Body of pancreas (tissue), 4 donors: Measurements from ENCODE around the gene RANGAP1.

Experiments used
- POLR2A ChIP-seq, 3 donors: fragments of 450-650 bp; IDR thresholded peaks; one replicate each; pipeline ENCODE4 v1.6.1; 2016; ENCODE audit warnings: antibody characterized with exemption in 3 of 3, mild to moderate bottlenecking in 2 of 3
- TF ChIP-seq, protein P1 (sequence below), 7 experiments: fragments of 450-650 bp in 4 of 7; fragments of 200-600 bp in 3 of 7; sonication (generic) in 3 of 7; IDR thresholded peaks; one replicate each; pipeline ENCODE4 v1.5.1; 2016 to 2019; ENCODE audit warnings: antibody characterized with exemption in 7 of 7

DNA sequence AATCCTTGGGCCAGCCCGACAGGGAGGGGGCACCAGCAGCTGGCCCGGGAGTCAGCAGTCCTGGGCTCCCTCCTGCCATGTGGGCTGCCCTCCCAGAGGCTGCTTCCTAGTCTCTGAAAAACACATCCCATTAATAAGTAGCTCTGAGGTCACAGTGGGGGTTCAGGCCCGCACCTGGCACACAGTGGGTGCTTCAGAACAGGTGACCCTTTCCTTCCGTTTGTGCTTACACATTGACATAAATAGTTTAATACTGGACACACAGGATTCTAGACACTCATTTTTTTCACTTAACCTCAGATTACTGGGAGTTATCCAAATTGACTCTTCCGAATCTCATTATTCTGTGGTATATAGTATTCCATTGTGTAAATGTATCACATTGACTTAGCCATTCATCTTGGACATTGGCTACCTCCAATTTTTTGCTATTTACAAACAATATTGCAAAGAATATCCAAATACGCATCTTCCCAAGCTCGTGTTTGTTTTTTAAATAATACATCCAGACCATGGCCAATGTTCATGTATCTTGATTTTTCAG lies 44.8 kb downstream of the RANGAP1 start:
- TF ChIP-seq, protein P1, sequence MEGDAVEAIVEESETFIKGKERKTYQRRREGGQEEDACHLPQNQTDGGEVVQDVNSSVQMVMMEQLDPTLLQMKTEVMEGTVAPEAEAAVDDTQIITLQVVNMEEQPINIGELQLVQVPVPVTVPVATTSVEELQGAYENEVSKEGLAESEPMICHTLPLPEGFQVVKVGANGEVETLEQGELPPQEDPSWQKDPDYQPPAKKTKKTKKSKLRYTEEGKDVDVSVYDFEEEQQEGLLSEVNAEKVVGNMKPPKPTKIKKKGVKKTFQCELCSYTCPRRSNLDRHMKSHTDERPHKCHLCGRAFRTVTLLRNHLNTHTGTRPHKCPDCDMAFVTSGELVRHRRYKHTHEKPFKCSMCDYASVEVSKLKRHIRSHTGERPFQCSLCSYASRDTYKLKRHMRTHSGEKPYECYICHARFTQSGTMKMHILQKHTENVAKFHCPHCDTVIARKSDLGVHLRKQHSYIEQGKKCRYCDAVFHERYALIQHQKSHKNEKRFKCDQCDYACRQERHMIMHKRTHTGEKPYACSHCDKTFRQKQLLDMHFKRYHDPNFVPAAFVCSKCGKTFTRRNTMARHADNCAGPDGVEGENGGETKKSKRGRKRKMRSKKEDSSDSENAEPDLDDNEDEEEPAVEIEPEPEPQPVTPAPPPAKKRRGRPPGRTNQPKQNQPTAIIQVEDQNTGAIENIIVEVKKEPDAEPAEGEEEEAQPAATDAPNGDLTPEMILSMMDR (IDR thresholded peaks at IDR 0.05), result no peak
- no peak for TF ChIP-seq POLR2A (IDR thresholded peaks at IDR 0.05)
